Epithelial cell of proximal tubule (primary cell): Measurements from ENCODE around the gene NUDT16L1. TPM values are rescaled to one million over a fixed set of nuclear protein-coding genes. Genes with fewer than 3 reads are reported as not detected.

Experiments
- DNase-seq: peaks from one replicate; pipeline ENCODE4 v3.0.0-alpha.2; 2011; ENCODE audit warnings: low read depth
- H3K4me3 ChIP-seq: 2 replicates; pipeline ENCODE4 v1.5.1; 2011; ENCODE audit warnings: low read depth, mild to moderate bottlenecking, low read length
- total RNA-seq: library from RNA; depleted of rRNA; stranded (reverse); fragments of >200 nt; gene quantifications from 2 replicates; pipeline ENCODE4 v1.2.3, GENCODE V29; 2015
- TF ChIP-seq, protein P1 (sequence below): conservative IDR thresholded peaks from 2 replicates; pipeline ENCODE4 v1.5.1; 2012; ENCODE audit warnings: low read depth, mild to moderate bottlenecking, low read length

The NUDT16L1 gene
- total RNA-seq, 1 donor from 2014 or later = 23.8 TPM

DNA sequence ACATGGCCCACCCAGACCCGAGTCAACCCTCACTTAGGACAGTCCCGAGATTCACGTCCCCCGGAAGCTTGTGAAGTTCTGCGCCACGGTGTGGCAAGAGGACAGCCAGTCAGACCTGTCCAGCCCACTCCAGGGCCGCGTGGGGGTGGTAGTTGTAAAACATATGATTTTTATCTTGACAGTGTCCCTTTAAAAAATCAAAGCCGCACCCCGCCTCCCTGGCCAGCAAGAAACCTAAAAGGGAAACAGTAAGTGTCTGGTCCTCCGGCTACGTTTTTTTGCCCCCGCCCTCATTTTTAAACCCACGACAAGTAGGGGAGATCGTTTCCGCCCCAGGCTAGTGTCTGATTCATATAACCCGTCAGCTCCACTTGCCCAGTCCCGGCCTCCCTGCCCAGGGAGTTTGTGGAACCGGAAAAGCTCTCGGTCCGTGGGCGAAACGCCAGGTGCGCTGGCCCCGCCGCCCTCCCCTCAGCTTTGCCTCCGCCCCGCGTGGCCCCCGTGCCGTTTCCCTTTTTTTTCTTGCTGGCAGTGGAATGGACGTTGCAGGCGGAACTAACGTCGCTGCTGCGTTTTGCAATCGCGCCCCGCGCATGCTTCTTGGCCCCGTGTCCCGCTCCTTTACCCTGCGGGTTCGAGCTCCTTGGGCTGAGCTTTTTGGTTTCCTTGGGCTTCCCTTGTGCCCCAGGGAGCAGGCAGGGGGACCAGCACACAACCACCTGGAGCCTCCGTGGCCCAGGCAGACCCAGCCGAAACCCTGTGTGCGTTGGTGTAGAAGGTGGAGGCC, 13.3 kb upstream of the NUDT16L1 start:
- no peak for DNase-seq
- peak overlapping the region; percentile 44 for H3K4me3 ChIP-seq
- TF ChIP-seq, protein P1, sequence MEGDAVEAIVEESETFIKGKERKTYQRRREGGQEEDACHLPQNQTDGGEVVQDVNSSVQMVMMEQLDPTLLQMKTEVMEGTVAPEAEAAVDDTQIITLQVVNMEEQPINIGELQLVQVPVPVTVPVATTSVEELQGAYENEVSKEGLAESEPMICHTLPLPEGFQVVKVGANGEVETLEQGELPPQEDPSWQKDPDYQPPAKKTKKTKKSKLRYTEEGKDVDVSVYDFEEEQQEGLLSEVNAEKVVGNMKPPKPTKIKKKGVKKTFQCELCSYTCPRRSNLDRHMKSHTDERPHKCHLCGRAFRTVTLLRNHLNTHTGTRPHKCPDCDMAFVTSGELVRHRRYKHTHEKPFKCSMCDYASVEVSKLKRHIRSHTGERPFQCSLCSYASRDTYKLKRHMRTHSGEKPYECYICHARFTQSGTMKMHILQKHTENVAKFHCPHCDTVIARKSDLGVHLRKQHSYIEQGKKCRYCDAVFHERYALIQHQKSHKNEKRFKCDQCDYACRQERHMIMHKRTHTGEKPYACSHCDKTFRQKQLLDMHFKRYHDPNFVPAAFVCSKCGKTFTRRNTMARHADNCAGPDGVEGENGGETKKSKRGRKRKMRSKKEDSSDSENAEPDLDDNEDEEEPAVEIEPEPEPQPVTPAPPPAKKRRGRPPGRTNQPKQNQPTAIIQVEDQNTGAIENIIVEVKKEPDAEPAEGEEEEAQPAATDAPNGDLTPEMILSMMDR = no peak

DNA sequence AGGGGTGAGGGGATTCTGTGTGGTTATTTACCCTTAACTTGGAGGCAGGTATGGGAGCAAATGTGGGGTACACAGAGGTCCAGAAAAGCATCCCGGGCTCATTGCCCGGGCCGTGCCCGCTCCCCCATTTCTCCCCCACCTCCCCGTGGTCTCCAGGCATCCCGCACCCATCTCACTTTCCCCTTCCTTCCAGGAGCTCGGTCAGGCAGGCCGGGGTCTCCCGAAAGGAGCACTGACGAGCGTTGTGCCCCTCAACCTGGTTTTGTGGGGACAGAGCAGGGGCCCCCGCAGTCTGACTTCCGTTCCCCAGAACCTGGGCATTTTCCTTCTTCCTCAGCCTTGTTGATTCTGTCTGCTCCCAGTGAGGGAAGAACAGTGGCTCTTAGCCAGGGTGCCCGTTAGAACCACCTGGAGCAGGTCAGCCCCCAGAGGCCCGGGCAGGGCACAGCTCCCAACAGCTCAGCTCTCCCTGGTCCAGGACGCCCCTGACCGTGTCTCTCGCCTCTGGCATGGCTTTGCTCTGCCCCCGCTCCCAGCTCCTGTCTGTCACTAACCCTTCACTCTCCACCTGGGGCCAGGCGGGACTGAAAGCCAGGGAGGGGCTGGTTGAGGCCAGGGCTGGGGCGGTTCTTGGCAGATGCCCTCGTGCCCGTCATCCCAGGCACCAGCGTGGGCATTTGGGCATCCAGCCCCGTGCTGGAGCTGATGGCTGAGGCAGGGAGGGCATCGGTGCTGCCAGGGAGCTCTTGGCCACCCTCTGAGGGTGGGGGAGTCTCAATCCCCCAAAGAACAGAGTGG, 12.5 kb upstream of the NUDT16L1 start:
- TF ChIP-seq, protein P1 = no peak
- H3K4me3 ChIP-seq = peak overlapping the region; percentile 44
- DNase-seq = no peak

DNA sequence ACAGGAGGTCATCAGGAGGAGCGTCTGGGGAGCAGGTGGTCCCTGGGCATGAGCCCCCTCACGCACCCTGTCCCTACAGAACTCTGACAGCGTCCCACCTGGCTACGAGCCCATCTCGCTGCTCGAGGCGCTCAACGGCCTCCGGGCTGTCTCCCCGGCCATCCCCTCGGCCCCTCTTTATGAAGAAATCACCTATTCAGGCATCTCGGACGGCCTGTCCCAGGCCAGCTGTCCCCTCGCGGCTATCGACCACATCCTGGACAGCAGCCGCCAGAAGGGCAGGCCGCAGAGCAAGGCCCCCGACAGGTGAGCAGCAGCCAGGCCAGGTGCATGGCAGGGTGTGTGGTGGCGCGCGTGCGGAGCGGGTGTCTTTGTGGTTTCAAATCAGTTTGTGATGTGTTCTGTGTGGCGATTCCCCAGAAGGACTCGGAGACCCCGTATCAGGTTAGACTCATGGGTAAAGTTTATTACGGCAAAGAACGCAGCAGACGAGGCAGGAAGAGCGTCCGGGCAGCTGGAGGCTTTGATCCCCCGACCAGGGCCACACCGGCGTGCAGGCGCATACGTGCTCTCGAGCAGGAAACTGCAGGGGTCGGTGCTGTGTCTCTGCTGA, 11.8 kb upstream of the NUDT16L1 start:
- TF ChIP-seq, protein P1 = no peak
- DNase-seq = no peak
- H3K4me3 ChIP-seq = no peak overlapping the region

DNA sequence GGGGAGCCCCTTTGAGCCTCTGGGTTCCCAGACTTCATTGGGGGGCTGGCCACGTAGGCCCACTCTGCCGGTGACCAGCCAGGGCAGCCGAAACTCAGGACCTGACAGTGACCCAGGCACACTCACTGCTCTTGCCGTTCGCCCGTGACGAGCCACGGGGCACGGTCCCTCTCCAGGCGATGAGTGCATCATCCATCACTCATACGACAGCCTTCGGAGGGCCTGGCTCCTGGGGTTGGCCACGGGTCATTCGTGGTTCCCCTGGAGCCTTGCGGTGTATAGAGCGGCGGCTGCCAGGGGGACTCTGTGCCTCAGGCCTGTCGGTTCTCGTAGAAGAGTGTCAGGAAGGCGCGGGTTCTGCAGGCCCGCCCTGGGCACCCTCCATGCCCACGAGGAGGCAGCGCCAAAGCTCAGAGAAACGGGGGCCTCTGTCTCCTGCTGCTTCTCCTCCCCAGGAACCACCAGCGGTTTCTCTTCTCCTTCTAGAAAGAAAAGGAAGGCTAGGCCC, 11.2 kb upstream of the NUDT16L1 start:
- no peak for DNase-seq
- TF ChIP-seq, protein P1 = no peak
- no peak overlapping the region for H3K4me3 ChIP-seq

DNA sequence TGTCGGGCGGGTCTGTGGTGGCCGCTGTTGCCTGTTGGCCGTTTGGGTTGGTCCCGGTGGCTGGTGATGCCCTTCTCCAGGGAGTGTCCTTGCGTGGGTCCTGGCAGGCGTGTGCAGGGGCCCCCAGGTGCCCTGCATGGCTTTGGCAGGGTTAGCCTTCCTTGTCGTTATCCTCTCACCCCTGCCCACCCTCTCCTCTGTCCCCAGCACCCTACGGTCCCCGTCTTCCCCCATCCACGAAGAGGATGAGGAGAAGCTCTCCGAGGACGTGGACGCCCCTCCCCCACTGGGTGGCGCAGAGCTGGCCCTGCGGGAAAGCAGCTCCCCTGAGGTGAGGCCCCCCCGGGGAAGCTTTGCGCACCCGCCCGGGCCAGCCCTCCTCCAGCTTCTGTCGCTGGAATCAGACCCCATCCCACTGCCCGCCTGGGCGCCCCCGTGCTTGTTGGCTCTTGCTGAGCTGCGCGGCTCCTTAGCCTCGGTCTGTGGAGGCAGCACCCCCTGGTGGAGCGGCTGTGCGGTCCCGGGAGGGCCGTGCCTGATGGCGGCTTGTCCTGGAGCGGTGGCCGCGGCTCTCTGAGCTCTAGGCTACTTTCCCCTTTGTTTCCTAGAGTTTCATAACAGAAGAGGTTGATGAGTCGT, 10.6 kb upstream of the NUDT16L1 start:
- no peak for DNase-seq
- H3K4me3 ChIP-seq = no peak overlapping the region
- TF ChIP-seq, protein P1 = peak; percentile 56

DNA sequence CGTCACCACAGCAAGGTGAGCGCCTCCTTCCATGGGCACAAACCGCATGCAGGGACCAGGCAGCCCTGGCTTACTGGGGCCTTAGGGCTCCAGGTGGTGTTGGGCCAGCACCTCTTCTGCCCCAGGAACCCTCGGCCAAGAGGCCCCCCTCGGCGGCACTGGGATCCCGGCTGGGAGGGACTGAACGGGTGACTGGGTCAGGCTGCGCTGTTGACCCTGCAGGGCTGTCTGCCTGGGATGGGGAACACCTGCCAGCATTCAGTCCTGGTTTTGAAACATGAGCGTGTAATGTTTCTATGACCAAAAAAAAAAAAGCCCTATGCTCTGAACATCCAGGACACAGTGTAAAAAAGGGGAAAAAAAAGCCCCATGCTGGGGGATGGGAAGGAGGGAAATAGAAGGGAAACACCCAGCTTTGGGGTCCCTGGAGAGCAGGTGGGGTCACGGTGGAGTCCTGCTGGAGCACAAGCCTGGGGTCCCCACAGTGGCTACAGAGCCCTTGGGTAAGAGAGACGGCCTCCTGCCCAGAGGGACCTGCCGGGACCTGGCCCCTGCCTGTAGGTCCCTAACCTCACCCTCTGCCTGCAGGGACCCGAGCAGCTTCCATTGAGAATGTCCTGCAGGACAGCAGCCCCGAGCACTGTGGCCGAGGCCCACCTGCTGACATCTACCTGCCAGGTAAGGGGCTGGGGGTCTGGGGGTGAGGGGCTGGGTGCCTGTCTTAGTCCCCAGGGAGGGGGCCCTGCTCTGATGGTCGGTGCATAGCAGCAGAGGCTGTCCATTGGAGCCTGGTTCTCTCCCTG, 9.9 kb upstream of the NUDT16L1 start:
- DNase-seq = no peak
- TF ChIP-seq, protein P1 = no peak
- no peak overlapping the region for H3K4me3 ChIP-seq
